DND-41 (cell line): Measurements from ENCODE around the gene RECK.
A peak's percentile ranks its signal among the peaks of the same experiment; 100 is the strongest.

Source experiments
- ATAC-seq: fragments of 200-7000 bp; cut with Tn5 transposase; 3 replicates; pipeline ENCODE4 v1.9.1; 2021; ENCODE audit warnings: low read depth; ENCODE audit not compliant: insufficient read depth
- DNase-seq: peaks from one replicate; pipeline ENCODE4 v3.0.0-alpha.2; 2020
- H2AFZ ChIP-seq: 2 replicates; pipeline ENCODE4 v1.6.0; 2012; ENCODE audit warnings: low read depth, low read length
- H3K27ac ChIP-seq: 2 replicates; pipeline ENCODE4 v1.5.1; 2012; ENCODE audit warnings: low read length, inconsistent platforms
- H3K27me3 ChIP-seq: fragments of 200-600 bp; sonication (generic); 2 replicates; pipeline ENCODE4 v1.6.0; 2012; ENCODE audit warnings: low read length, mild to moderate bottlenecking, inconsistent platforms; ENCODE audit not compliant: insufficient read depth, poor library complexity
- H3K36me3 ChIP-seq: 2 replicates; pipeline ENCODE4 v1.5.1; 2012; ENCODE audit warnings: low read length, inconsistent platforms; ENCODE audit not compliant: insufficient read depth
- H3K4me1 ChIP-seq: 2 replicates; pipeline ENCODE4 v1.5.1; 2012; ENCODE audit warnings: mild to moderate bottlenecking, low read length; ENCODE audit not compliant: insufficient read depth
- H3K4me2 ChIP-seq: 2 replicates; pipeline ENCODE4 v1.6.0; 2012; ENCODE audit warnings: mild to moderate bottlenecking, moderate library complexity, low read length, inconsistent platforms; ENCODE audit not compliant: insufficient read depth
- H3K4me3 ChIP-seq, 2 experiments: fragments of 200-600 bp in 1 of 2; shearing (Covaris generic) in 1 of 2; 2 replicates each; pipeline ENCODE4 v1.5.1; 2012 to 2016; ENCODE audit warnings: inconsistent platforms in 2 of 2, low read length in 2 of 2, mild to moderate bottlenecking in 2 of 2, low read depth in 1 of 2, moderate library complexity in 1 of 2
- H3K79me2 ChIP-seq: 2 replicates; pipeline ENCODE4 v1.6.0; 2012; ENCODE audit warnings: low read length, inconsistent platforms; ENCODE audit not compliant: insufficient read depth
- H3K9ac ChIP-seq: 2 replicates; pipeline ENCODE4 v1.6.0; 2012; ENCODE audit warnings: low read depth, mild to moderate bottlenecking, inconsistent platforms, low read length, moderate library complexity
- H3K9me3 ChIP-seq: 2 replicates; pipeline ENCODE4 v1.5.1; 2012; ENCODE audit warnings: low read length, moderate library complexity, mild to moderate bottlenecking, inconsistent platforms; ENCODE audit not compliant: insufficient read depth, severe bottlenecking
- H4K20me1 ChIP-seq: 2 replicates; pipeline ENCODE4 v1.6.0; 2012; ENCODE audit warnings: low read length; ENCODE audit not compliant: insufficient read depth
- CTCF ChIP-seq: IDR thresholded peaks from 2 replicates; pipeline ENCODE4 v1.5.1; 2012; ENCODE audit warnings: borderline replicate concordance, low read length, moderate library complexity, mild to moderate bottlenecking; ENCODE audit not compliant: poor library complexity, severe bottlenecking; ENCODE audit errors: extremely low read depth
- EZH2 ChIP-seq: IDR thresholded peaks from 3 replicates; pipeline ENCODE4 v1.6.1; 2012; ENCODE audit warnings: borderline replicate concordance, low read depth, mild to moderate bottlenecking, moderate library complexity, low read length, inconsistent platforms; ENCODE audit not compliant: severe bottlenecking

Gene RECK

GRCh38 chr9:36007852-36008251 lies 28.9 kb upstream of the RECK start:
- Histone ChIP-seq H3K36me3 (no peaks in the 10 kb centered on the region), H3K4me2 (no peak overlapping the region), H3K4me1 (no peaks in the 10 kb centered on the region; the same call in 1 of the 2 replicates), H4K20me1 (no peaks in the 10 kb centered on the region), H3K79me2 (no peaks in the 10 kb centered on the region), H3K27me3 (peaks cover 2% of the 10 kb centered on the region), H3K9me3 (peaks cover 3% of the 10 kb centered on the region), H3K27ac (no peak overlapping the region), H2AFZ (no peak overlapping the region), H3K9ac (no peak overlapping the region), H3K4me3 (no peak overlapping the region)
- ATAC-seq = no peak
- no peak for TF ChIP-seq EZH2
- TF ChIP-seq CTCF = no peak
- DNase-seq = no peak

- no peak overlapping the region for H3K27ac ChIP-seq
- H3K9me3 ChIP-seq = peaks cover 3% of the 10 kb centered on the region
- no peaks in the 10 kb centered on the region for H3K36me3 ChIP-seq
- no peak for TF ChIP-seq EZH2
- peak; percentile 97 for TF ChIP-seq CTCF
- DNase-seq (peak; percentile 70), ATAC-seq (peak; percentile 99)
- no peaks in the 10 kb centered on the region for H4K20me1 ChIP-seq
- no peak overlapping the region for H3K4me3 ChIP-seq
- no peaks in the 10 kb centered on the region; the same call in 1 of the 2 replicates for H3K4me1 ChIP-seq
- H3K9ac ChIP-seq = no peak overlapping the region
- H2AFZ ChIP-seq = no peak overlapping the region; the same call in 1 of the 2 replicates
- H3K27me3 ChIP-seq = peaks cover 2% of the 10 kb centered on the region
- no peaks in the 10 kb centered on the region for H3K79me2 ChIP-seq
- no peak overlapping the region; the same call in 1 of the 2 replicates for H3K4me2 ChIP-seq
Observed at GRCh38 chr9:36008774-36009300, 27.9 kb upstream of the RECK start.

DNA sequence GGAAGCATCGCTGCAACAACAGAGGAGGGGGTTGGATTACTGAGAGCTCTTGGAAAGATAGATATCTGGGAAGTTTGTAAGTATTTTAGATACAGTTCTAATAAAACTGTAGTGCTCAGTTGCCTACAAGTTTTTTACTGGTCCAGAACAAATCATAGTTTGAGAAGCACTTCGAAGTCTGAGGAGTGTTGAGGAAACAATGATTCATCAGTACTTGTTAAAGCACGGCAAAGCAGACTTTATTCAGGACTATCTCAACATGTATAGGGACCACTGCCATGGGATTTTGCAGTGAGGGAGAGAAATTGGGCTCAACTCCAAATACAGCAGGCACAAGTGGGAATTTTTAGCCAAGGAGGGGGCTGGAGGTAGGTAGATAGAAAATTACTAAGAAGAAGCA lies 25.3 kb upstream of the RECK start:
- Histone ChIP-seq H3K27me3 (peaks cover 8% of the 10 kb centered on the region), H3K4me1 (no peaks in the 10 kb centered on the region; the same call in 1 of the 2 replicates), H3K79me2 (no peaks in the 10 kb centered on the region), H3K27ac (no peak overlapping the region), H3K9me3 (no peaks in the 10 kb centered on the region), H2AFZ (no peak overlapping the region), H4K20me1 (no peaks in the 10 kb centered on the region), H3K36me3 (no peaks in the 10 kb centered on the region), H3K4me3 (no peak overlapping the region), H3K9ac (no peak overlapping the region), H3K4me2 (no peak overlapping the region)
- DNase-seq (no peak), ATAC-seq (no peak)
- no peak for TF ChIP-seq CTCF
- no peak for TF ChIP-seq EZH2

DNA sequence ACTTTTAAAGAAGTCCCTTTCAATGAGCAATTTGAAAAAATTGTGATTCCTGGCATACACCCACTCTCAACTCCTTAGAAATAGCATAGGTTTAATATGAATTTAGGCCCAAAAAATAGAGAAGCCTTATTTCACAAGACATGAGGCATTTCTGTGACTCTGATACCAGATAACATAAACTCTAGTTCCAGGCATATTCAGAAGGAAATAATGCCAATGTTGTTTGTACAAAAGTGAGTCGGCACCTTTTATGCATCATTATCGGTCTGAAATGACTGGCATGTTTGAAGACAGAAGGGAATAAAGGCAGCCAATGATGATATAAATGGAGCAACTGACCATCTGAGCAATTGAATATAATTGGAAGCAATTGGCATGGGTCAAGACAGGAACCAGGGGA lies 19.4 kb upstream of the RECK start:
- no peak overlapping the region for H2AFZ ChIP-seq
- no peaks in the 10 kb centered on the region for H4K20me1 ChIP-seq
- no peak for ATAC-seq
- H3K79me2 ChIP-seq = no peaks in the 10 kb centered on the region
- H3K36me3 ChIP-seq = no peaks in the 10 kb centered on the region
- H3K27me3 ChIP-seq = peaks cover 8% of the 10 kb centered on the region
- DNase-seq = no peak
- no peak overlapping the region for H3K4me2 ChIP-seq
- no peak overlapping the region for H3K27ac ChIP-seq
- H3K9me3 ChIP-seq = no peaks in the 10 kb centered on the region
- H3K4me1 ChIP-seq = no peaks in the 10 kb centered on the region
- H3K9ac ChIP-seq = no peak overlapping the region
- TF ChIP-seq CTCF = no peak
- H3K4me3 ChIP-seq = no peak overlapping the region
